ENCODE measurements around the gene ITGB8.

ITGB8 gene

GRCh38 chr7:20362574-20363253, 32.0 kb downstream of the ITGB8 start:
- no peaks in the 10 kb centered on the region for H3K79me2 ChIP-seq (ENCODE audit: insufficient read depth, low read length)
- no peaks in the 10 kb centered on the region for H3K4me1 ChIP-seq (ENCODE audit: insufficient read depth, low read length)
- no peaks in the 10 kb centered on the region for H3K9me3 ChIP-seq (ENCODE audit: insufficient read depth, low read length, severe bottlenecking)
- H3K27ac ChIP-seq (ENCODE audit: low read length), result no peak overlapping the region
- H2AFZ ChIP-seq (ENCODE audit: low read depth, low read length), result no peak overlapping the region
- H3K36me3 ChIP-seq (ENCODE audit: insufficient read depth, low read length), result no peaks in the 10 kb centered on the region
- ATAC-seq (ENCODE audit: insufficient read depth, low read depth) (no peak), DNase-seq (no peak)
- TF ChIP-seq EZH2 (IDR thresholded peaks at IDR 0.05; ENCODE audit: borderline replicate concordance, low read depth, low read length, severe bottlenecking) (no peak), CTCF (IDR thresholded peaks at IDR 0.05; ENCODE audit: borderline replicate concordance, extremely low read depth, low read length, poor library complexity, severe bottlenecking) (no peak)
- H3K4me2 ChIP-seq (ENCODE audit: insufficient read depth, low read length), result no peak overlapping the region
- H3K4me3 ChIP-seq (ENCODE audit: low read depth in 1 of 2, low read length in 2 of 2), result no peak overlapping the region
- no peaks in the 10 kb centered on the region for H3K27me3 ChIP-seq (ENCODE audit: insufficient read depth, low read length, poor library complexity)
- no peaks in the 10 kb centered on the region for H4K20me1 ChIP-seq (ENCODE audit: insufficient read depth, low read length)
- no peak overlapping the region for H3K9ac ChIP-seq (ENCODE audit: low read depth, low read length)

GRCh38 chr7:20364571-20365196, 34.0 kb downstream of the ITGB8 start:
- Histone ChIP-seq H2AFZ (ENCODE audit: low read depth, low read length) (no peak overlapping the region), H3K4me3 (ENCODE audit: low read depth in 1 of 2, low read length in 2 of 2) (no peak overlapping the region), H3K4me1 (ENCODE audit: insufficient read depth, low read length) (no peaks in the 10 kb centered on the region), H3K79me2 (ENCODE audit: insufficient read depth, low read length) (no peaks in the 10 kb centered on the region), H3K27me3 (ENCODE audit: insufficient read depth, low read length, poor library complexity) (no peaks in the 10 kb centered on the region), H3K36me3 (ENCODE audit: insufficient read depth, low read length) (no peaks in the 10 kb centered on the region), H3K9me3 (ENCODE audit: insufficient read depth, low read length, severe bottlenecking) (no peaks in the 10 kb centered on the region), H4K20me1 (ENCODE audit: insufficient read depth, low read length) (no peaks in the 10 kb centered on the region), H3K4me2 (ENCODE audit: insufficient read depth, low read length) (no peak overlapping the region), H3K9ac (ENCODE audit: low read depth, low read length) (no peak overlapping the region), H3K27ac (ENCODE audit: low read length) (no peak overlapping the region)
- TF ChIP-seq EZH2 (IDR thresholded peaks at IDR 0.05; ENCODE audit: borderline replicate concordance, low read depth, low read length, severe bottlenecking) (no peak), CTCF (IDR thresholded peaks at IDR 0.05; ENCODE audit: borderline replicate concordance, extremely low read depth, low read length, poor library complexity, severe bottlenecking) (no peak)
- no peak for ATAC-seq (ENCODE audit: insufficient read depth, low read depth)
- no peak for DNase-seq

GRCh38 chr7:20365486-20365885, 34.8 kb downstream of the ITGB8 start:
- no peak for ATAC-seq (ENCODE audit: insufficient read depth, low read depth)

More at GRCh38 chr7:20365486-20365885, 34.8 kb downstream of the ITGB8 start:
- no peaks in the 10 kb centered on the region for H3K79me2 ChIP-seq (ENCODE audit: insufficient read depth, low read length)
- no peaks in the 10 kb centered on the region for H4K20me1 ChIP-seq (ENCODE audit: insufficient read depth, low read length)
- H3K9me3 ChIP-seq (ENCODE audit: insufficient read depth, low read length, severe bottlenecking), result no peaks in the 10 kb centered on the region
- no peak overlapping the region for H3K27ac ChIP-seq (ENCODE audit: low read length)
- no peaks in the 10 kb centered on the region for H3K36me3 ChIP-seq (ENCODE audit: insufficient read depth, low read length)
- H3K4me1 ChIP-seq (ENCODE audit: insufficient read depth, low read length), result no peaks in the 10 kb centered on the region
- no peak overlapping the region for H3K4me3 ChIP-seq (ENCODE audit: low read depth in 1 of 2, low read length in 2 of 2)
- H3K4me2 ChIP-seq (ENCODE audit: insufficient read depth, low read length), result no peak overlapping the region
- no peak overlapping the region for H3K9ac ChIP-seq (ENCODE audit: low read depth, low read length)
- DNase-seq, result no peak
- no peak for TF ChIP-seq EZH2 (IDR thresholded peaks at IDR 0.05; ENCODE audit: borderline replicate concordance, low read depth, low read length, severe bottlenecking)
- TF ChIP-seq CTCF (IDR thresholded peaks at IDR 0.05; ENCODE audit: borderline replicate concordance, extremely low read depth, low read length, poor library complexity, severe bottlenecking), result no peak
- no peaks in the 10 kb centered on the region for H3K27me3 ChIP-seq (ENCODE audit: insufficient read depth, low read length, poor library complexity)
- no peak overlapping the region; the same call in 1 of the 2 replicates for H2AFZ ChIP-seq (ENCODE audit: low read depth, low read length)

Measured in DND-41 (cell line).